ENCODE measurements around the gene SYT7. TPM values are rescaled to one million over a fixed set of nuclear protein-coding genes. Genes with fewer than 3 reads are reported as not detected.

The SYT7 gene
- total and polyA plus RNA-seq, 2 donors = 0.14 to 1.3 TPM

DNA sequence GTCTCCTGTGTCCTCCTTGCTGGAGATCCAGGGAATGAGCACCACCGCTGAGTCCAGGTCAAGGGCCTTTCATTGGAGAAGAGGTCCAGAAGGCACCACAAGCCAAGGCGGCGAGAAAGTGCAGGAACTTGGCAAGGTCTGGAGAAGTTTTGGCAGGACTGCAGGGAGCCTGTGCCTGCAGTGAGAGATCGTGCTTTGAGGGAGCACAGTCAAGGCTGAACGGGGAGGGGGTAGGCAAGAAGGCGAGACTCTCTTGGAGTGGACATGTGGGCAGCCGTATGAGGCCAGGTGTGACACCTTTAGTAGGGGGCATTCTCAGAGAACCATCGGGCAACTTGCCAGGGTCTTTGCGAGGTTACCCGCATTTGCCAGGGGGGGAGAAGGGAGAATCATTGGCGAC, 41.9 kb downstream of the SYT7 start:
- Histone ChIP-seq H3K27me3 (ENCODE audit: control insufficient read depth in 2 of 2, insufficient read depth in 1 of 2, low read length in 1 of 2) (peaks cover 0 to 20% of the 10 kb centered on the region in 2 donors), H3K27ac (ENCODE audit: low read depth in 1 of 2, low read length in 1 of 2) (no peak overlapping the region), H3K4me1 (ENCODE audit: control insufficient read depth in 2 of 2, insufficient read depth in 2 of 2, low read length in 2 of 2) (no peaks in the 10 kb centered on the region), H3K36me3 (ENCODE audit: control insufficient read depth in 2 of 2, insufficient read depth in 2 of 2, low read length in 1 of 2) (no peaks in the 10 kb centered on the region), H3K9me3 (ENCODE audit: control insufficient read depth in 2 of 2, insufficient read depth in 1 of 2, low read length in 1 of 2) (no peaks in the 10 kb centered on the region), H3K4me3 (ENCODE audit: low read length in 2 of 2) (no peak overlapping the region)
- 93% methylated on average over 11 of the region's 11 CpGs for WGBS
- DNase-seq (ENCODE audit: low read depth in 6 of 9, low spot score in 9 of 9) = no peak

- H3K9me3 ChIP-seq (ENCODE audit: control insufficient read depth in 2 of 2, insufficient read depth in 1 of 2, low read length in 1 of 2) = no peaks in the 10 kb centered on the region
- no peaks in the 10 kb centered on the region for H3K36me3 ChIP-seq (ENCODE audit: control insufficient read depth in 2 of 2, insufficient read depth in 2 of 2, low read length in 1 of 2)
- no peaks in the 10 kb centered on the region for H3K4me1 ChIP-seq (ENCODE audit: control insufficient read depth in 2 of 2, insufficient read depth in 2 of 2, low read length in 2 of 2)
- peaks cover 0 to 20% of the 10 kb centered on the region in 2 donors for H3K27me3 ChIP-seq (ENCODE audit: control insufficient read depth in 2 of 2, insufficient read depth in 1 of 2, low read length in 1 of 2)
- no peak overlapping the region for H3K27ac ChIP-seq (ENCODE audit: low read depth in 1 of 2, low read length in 1 of 2)
- no peak overlapping the region for H3K4me3 ChIP-seq (ENCODE audit: low read length in 2 of 2)
- 89% methylated on average over 9 of the region's 9 CpGs for WGBS
- no peak for DNase-seq (ENCODE audit: low read depth in 6 of 9, low spot score in 9 of 9)
These were observed 42.3 kb downstream of the SYT7 start for GRCh38 chr11:61538636-61538961.

- H3K4me1 ChIP-seq (ENCODE audit: control insufficient read depth in 2 of 2, insufficient read depth in 2 of 2, low read length in 2 of 2) = no peaks in the 10 kb centered on the region
- DNase-seq (ENCODE audit: low read depth in 6 of 9, low spot score in 9 of 9) = no peak
- no peak overlapping the region for H3K4me3 ChIP-seq (ENCODE audit: low read length in 2 of 2)
- H3K36me3 ChIP-seq (ENCODE audit: control insufficient read depth in 2 of 2, insufficient read depth in 2 of 2, low read length in 1 of 2) = no peaks in the 10 kb centered on the region
- H3K9me3 ChIP-seq (ENCODE audit: control insufficient read depth in 2 of 2, insufficient read depth in 1 of 2, low read length in 1 of 2) = no peaks in the 10 kb centered on the region
- peaks cover 0 to 17% of the 10 kb centered on the region in 2 donors for H3K27me3 ChIP-seq (ENCODE audit: control insufficient read depth in 2 of 2, insufficient read depth in 1 of 2, low read length in 1 of 2)
- WGBS = 96% methylated on average over 8 of the region's 8 CpGs
- no peak overlapping the region for H3K27ac ChIP-seq (ENCODE audit: low read depth in 1 of 2, low read length in 1 of 2)
These were observed 43.5 kb downstream of the SYT7 start for GRCh38 chr11:61537326-61537725.

GRCh38 chr11:61536676-61537270, 44.1 kb downstream of the SYT7 start:
- WGBS = 84% methylated on average over 2 of the region's 2 CpGs
- DNase-seq (ENCODE audit: low read depth in 6 of 9, low spot score in 9 of 9) = no peak
- no peak overlapping the region for H3K27ac ChIP-seq (ENCODE audit: low read depth in 1 of 2, low read length in 1 of 2)
- H3K27me3 ChIP-seq (ENCODE audit: control insufficient read depth in 2 of 2, insufficient read depth in 1 of 2, low read length in 1 of 2) = peaks cover 0 to 14% of the 10 kb centered on the region in 2 donors
- no peaks in the 10 kb centered on the region for H3K9me3 ChIP-seq (ENCODE audit: control insufficient read depth in 2 of 2, insufficient read depth in 1 of 2, low read length in 1 of 2)
- no peak overlapping the region for H3K4me3 ChIP-seq (ENCODE audit: low read length in 2 of 2)
- H3K4me1 ChIP-seq (ENCODE audit: control insufficient read depth in 2 of 2, insufficient read depth in 2 of 2, low read length in 2 of 2) = no peaks in the 10 kb centered on the region
- no peaks in the 10 kb centered on the region for H3K36me3 ChIP-seq (ENCODE audit: control insufficient read depth in 2 of 2, insufficient read depth in 2 of 2, low read length in 1 of 2)

DNA sequence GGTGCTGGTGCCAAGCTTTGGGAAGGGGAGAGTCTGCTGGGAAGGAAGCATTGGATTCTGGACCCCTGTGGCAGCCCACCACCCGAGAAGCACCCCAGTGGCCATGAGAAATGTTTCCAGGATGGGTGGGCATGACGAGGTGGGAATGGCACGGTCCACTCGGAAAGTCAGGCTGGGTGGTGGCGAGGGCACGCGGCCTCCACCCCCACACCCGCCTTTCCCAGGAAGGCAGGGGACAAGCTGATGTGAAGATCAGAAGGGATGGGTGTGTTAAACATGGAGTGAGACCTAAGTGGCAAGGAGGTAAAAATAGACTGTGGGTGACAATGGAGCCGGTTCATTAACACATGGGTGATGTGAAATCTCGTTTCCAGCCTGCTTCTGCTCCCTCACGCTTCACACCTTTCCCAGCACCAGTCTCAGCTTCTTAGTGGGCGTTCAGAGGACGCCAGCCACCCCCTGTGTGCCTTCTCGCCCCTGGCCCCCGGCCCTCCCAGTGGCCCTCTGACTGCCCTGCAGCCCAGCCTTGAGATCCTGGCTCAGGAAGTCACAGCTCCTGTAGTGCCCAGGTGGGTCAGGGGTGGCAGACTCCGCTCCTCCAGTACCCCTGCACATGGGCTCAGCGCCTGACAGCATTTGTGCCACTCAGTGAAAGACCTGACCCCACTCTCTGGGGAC, 44.7 kb downstream of the SYT7 start:
- Histone ChIP-seq H3K27ac (ENCODE audit: low read depth in 1 of 2, low read length in 1 of 2) (no peak overlapping the region), H3K4me1 (ENCODE audit: control insufficient read depth in 2 of 2, insufficient read depth in 2 of 2, low read length in 2 of 2) (no peaks in the 10 kb centered on the region), H3K27me3 (ENCODE audit: control insufficient read depth in 2 of 2, insufficient read depth in 1 of 2, low read length in 1 of 2) (peaks cover 0 to 11% of the 10 kb centered on the region in 2 donors), H3K36me3 (ENCODE audit: control insufficient read depth in 2 of 2, insufficient read depth in 2 of 2, low read length in 1 of 2) (no peaks in the 10 kb centered on the region), H3K4me3 (ENCODE audit: low read length in 2 of 2) (no peak overlapping the region), H3K9me3 (ENCODE audit: control insufficient read depth in 2 of 2, insufficient read depth in 1 of 2, low read length in 1 of 2) (no peaks in the 10 kb centered on the region)
- WGBS = 85% methylated on average over 17 of the region's 17 CpGs
- DNase-seq (ENCODE audit: low read depth in 6 of 9, low spot score in 9 of 9) = no peak

DNA sequence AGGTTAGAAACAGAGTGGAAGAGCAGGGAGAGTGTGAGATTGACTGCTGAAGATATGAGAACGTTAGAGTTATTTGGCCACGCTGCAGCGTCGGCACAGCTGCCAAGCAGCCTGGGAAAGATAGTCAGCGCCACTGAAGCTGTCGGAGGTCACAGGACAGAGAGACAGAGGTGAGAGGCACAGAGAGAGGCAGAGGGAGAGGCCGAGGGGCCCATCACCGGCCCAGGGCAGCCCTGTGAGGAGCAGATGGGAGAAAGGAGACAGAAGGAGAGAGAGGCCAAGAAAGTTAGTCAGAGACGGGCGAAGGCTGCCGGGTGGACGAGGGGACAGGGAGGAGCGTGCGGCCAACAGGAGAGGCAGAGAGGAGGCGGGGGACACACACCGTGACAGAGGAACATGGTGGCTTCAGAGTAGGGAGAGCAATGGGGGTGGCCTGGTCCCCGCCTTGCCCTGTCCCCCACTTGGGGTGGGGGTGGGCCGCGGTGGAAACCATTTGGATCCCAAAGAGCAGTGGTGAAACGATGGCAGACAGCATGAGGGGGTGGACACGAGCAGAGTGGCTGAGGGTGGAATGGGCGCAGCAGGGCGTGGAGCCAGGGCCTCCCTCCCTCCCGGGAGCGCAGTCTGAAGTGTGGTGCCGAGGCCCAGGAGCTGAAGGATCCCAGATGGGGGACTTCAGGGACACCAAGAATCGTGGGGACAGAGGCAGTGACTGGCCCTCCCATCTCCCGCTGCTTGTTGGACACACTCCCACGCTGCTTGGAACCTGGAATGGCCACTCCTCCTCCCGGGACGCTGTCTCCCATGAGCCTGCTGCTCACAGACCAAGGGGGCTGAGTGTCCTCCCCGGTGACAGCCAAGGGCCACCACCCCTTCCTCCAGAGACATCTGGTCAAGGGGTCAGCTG, 45.7 kb downstream of the SYT7 start:
- H3K4me3 ChIP-seq (ENCODE audit: low read length in 2 of 2) = no peak overlapping the region
- no peaks in the 10 kb centered on the region for H3K4me1 ChIP-seq (ENCODE audit: control insufficient read depth in 2 of 2, insufficient read depth in 2 of 2, low read length in 2 of 2)
- H3K27me3 ChIP-seq (ENCODE audit: control insufficient read depth in 2 of 2, insufficient read depth in 1 of 2, low read length in 1 of 2) = peaks cover 0 to 9% of the 10 kb centered on the region in 2 donors
- no peak for DNase-seq (ENCODE audit: low read depth in 6 of 9, low spot score in 9 of 9)
- WGBS = 84% methylated on average over 32 of the region's 32 CpGs
- no peaks in the 10 kb centered on the region for H3K36me3 ChIP-seq (ENCODE audit: control insufficient read depth in 2 of 2, insufficient read depth in 2 of 2, low read length in 1 of 2)
- H3K9me3 ChIP-seq (ENCODE audit: control insufficient read depth in 2 of 2, insufficient read depth in 1 of 2, low read length in 1 of 2) = no peaks in the 10 kb centered on the region
- no peak overlapping the region for H3K27ac ChIP-seq (ENCODE audit: low read depth in 1 of 2, low read length in 1 of 2)

GRCh38 chr11:61534025-61534932, 46.6 kb downstream of the SYT7 start:
- Histone ChIP-seq H3K9me3 (ENCODE audit: control insufficient read depth in 2 of 2, insufficient read depth in 1 of 2, low read length in 1 of 2) (no peaks in the 10 kb centered on the region), H3K27me3 (ENCODE audit: control insufficient read depth in 2 of 2, insufficient read depth in 1 of 2, low read length in 1 of 2) (peaks cover 0 to 11% of the 10 kb centered on the region in 2 donors), H3K4me1 (ENCODE audit: control insufficient read depth in 2 of 2, insufficient read depth in 2 of 2, low read length in 2 of 2) (no peaks in the 10 kb centered on the region), H3K4me3 (ENCODE audit: low read length in 2 of 2) (no peak overlapping the region), H3K27ac (ENCODE audit: low read depth in 1 of 2, low read length in 1 of 2) (no peak overlapping the region), H3K36me3 (ENCODE audit: control insufficient read depth in 2 of 2, insufficient read depth in 2 of 2, low read length in 1 of 2) (no peaks in the 10 kb centered on the region)
- 87% methylated on average over 36 of the region's 36 CpGs for WGBS
- DNase-seq (ENCODE audit: low read depth in 6 of 9, low spot score in 9 of 9) = no peak

- H3K9me3 ChIP-seq (ENCODE audit: control insufficient read depth in 2 of 2, insufficient read depth in 1 of 2, low read length in 1 of 2) = no peaks in the 10 kb centered on the region
- H3K27ac ChIP-seq (ENCODE audit: low read depth in 1 of 2, low read length in 1 of 2) = no peak overlapping the region
- H3K36me3 ChIP-seq (ENCODE audit: control insufficient read depth in 2 of 2, insufficient read depth in 2 of 2, low read length in 1 of 2) = no peaks in the 10 kb centered on the region
- H3K4me3 ChIP-seq (ENCODE audit: low read length in 2 of 2) = no peak overlapping the region
- no peaks in the 10 kb centered on the region for H3K4me1 ChIP-seq (ENCODE audit: control insufficient read depth in 2 of 2, insufficient read depth in 2 of 2, low read length in 2 of 2)
- DNase-seq (ENCODE audit: low read depth in 6 of 9, low spot score in 9 of 9) = no peak
- 91% methylated on average over 8 of the region's 8 CpGs for WGBS
- peaks cover 0 to 11% of the 10 kb centered on the region in 2 donors for H3K27me3 ChIP-seq (ENCODE audit: control insufficient read depth in 2 of 2, insufficient read depth in 1 of 2, low read length in 1 of 2)
These were observed 47.5 kb downstream of the SYT7 start for GRCh38 chr11:61533401-61533800.
